ENCODE results near the gene RPL10A. TPM values are rescaled to one million over a fixed set of nuclear protein-coding genes. Genes with fewer than 3 reads are reported as not detected.

RPL10A gene
- total and polyA plus RNA-seq, 3 donors from 2014 or later, result 305 to 768 (median 538) TPM

- WGBS, 2 donors, result 54 to 61% methylated on average over 7 of the region's 7 CpGs
- H3K27me3 ChIP-seq, result no peaks in the 10 kb centered on the region
- TF ChIP-seq, protein P1, sequence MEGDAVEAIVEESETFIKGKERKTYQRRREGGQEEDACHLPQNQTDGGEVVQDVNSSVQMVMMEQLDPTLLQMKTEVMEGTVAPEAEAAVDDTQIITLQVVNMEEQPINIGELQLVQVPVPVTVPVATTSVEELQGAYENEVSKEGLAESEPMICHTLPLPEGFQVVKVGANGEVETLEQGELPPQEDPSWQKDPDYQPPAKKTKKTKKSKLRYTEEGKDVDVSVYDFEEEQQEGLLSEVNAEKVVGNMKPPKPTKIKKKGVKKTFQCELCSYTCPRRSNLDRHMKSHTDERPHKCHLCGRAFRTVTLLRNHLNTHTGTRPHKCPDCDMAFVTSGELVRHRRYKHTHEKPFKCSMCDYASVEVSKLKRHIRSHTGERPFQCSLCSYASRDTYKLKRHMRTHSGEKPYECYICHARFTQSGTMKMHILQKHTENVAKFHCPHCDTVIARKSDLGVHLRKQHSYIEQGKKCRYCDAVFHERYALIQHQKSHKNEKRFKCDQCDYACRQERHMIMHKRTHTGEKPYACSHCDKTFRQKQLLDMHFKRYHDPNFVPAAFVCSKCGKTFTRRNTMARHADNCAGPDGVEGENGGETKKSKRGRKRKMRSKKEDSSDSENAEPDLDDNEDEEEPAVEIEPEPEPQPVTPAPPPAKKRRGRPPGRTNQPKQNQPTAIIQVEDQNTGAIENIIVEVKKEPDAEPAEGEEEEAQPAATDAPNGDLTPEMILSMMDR (IDR thresholded peaks at IDR 0.05), result no peak
- no peak for TF ChIP-seq POLR2A (IDR thresholded peaks at IDR 0.05)
- no peak overlapping the region for H3K4me3 ChIP-seq
- peaks cover 62% of the 10 kb centered on the region for H3K4me1 ChIP-seq
- intact Hi-C loops (cut with DNase I; ENCODE audit: low total_unique reads), result no loop called here
- no peaks in the 10 kb centered on the region for H3K36me3 ChIP-seq (ENCODE audit: low read depth, missing control alignments)
- no peaks in the 10 kb centered on the region for H3K9me3 ChIP-seq
- H3K27ac ChIP-seq, result peak overlapping the region; percentile 24 to 93
- no peak for DNase-seq
Measured at GRCh38 chr6:35492258-35492973, 24.2 kb downstream of the RPL10A start.

GRCh38 chr6:35492974-35493284 lies 24.7 kb downstream of the RPL10A start:
- no peaks in the 10 kb centered on the region for H3K36me3 ChIP-seq (ENCODE audit: low read depth, missing control alignments)
- no peaks in the 10 kb centered on the region for H3K9me3 ChIP-seq
- H3K4me3 ChIP-seq, result no peak overlapping the region
- TF ChIP-seq, protein P1 (IDR thresholded peaks at IDR 0.05), result no peak
- no peak for TF ChIP-seq POLR2A (IDR thresholded peaks at IDR 0.05)
- no peaks in the 10 kb centered on the region for H3K27me3 ChIP-seq
- peak overlapping the region in 1 of 2 donors; percentile 93 for H3K27ac ChIP-seq
- no peak for DNase-seq
- H3K4me1 ChIP-seq, result peaks cover 64% of the 10 kb centered on the region
- 92 to 93% methylated on average over 7 of the region's 7 CpGs for WGBS, 2 donors
- intact Hi-C loops (cut with DNase I; ENCODE audit: low total_unique reads), result no loop called here

DNA sequence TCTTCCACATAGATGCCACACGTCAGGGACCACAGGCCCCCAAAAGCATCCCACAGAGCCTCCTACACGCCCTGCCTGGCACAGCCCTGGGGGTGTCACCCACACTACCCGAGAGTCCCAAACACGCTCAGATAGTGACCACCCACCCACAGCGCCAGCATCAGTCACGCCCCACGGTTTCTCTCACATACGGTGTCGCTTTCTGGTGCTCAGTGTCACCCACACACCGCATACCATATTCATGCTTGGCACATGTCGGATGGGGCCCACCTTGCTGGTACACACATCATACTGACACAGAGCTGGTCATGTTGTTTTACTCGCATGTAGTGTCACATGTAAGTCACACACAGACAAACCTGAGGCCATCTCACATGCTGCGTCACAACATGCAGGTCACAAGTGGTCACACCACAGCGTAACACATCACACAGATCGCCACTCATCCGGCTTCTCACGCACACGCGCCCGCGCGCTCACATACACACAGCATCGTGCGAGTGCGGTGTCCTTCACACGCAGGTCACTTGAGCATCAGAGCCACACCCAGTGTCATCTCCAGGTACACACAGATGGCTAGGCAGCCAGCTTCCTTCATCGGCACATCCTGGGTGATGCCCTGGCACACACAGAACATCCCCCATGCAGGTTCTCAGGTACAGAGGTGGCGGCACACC lies 25.2 kb downstream of the RPL10A start:
- Histone ChIP-seq H3K4me3 (no peak overlapping the region), H3K27ac (no peak overlapping the region), H3K9me3 (no peaks in the 10 kb centered on the region), H3K27me3 (no peaks in the 10 kb centered on the region), H3K36me3 (ENCODE audit: low read depth, missing control alignments) (no peaks in the 10 kb centered on the region), H3K4me1 (peaks cover 69% of the 10 kb centered on the region)
- no peak for DNase-seq
- intact Hi-C loops (cut with DNase I; ENCODE audit: low total_unique reads), result no loop called here
- no peak for TF ChIP-seq POLR2A (IDR thresholded peaks at IDR 0.05)
- TF ChIP-seq, protein P1 (IDR thresholded peaks at IDR 0.05), result no peak
- 83 to 86% methylated on average over 22 to 28 of the region's 28 CpGs for WGBS, 2 donors

DNA sequence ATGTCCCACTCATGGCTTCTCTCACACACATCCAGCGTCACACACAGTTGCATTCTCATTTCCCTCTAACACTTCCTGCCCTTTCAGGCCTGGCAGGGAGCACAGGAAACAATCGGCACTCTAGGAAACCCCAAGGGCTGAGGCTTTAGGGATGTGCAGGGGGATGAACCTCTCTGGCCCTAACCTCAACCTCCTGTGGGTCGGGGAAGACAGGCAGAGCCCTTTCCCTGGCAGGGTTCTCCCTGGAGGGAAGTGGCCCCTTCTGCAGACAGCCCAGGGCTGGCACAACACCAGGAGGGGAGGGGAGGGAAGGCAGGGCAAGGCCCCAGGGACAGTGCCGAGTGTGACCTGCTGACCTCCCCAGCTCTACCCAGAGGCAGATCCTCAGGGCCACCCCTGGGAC lies 26.0 kb downstream of the RPL10A start:
- TF ChIP-seq, protein P1 (IDR thresholded peaks at IDR 0.05), result no peak
- no peak for TF ChIP-seq POLR2A (IDR thresholded peaks at IDR 0.05)
- Histone ChIP-seq H3K27ac (peak overlapping the region in 1 of 2 donors; percentile 19), H3K4me1 (peaks cover 67% of the 10 kb centered on the region), H3K36me3 (ENCODE audit: low read depth, missing control alignments) (no peaks in the 10 kb centered on the region), H3K4me3 (no peak overlapping the region), H3K27me3 (no peaks in the 10 kb centered on the region), H3K9me3 (no peaks in the 10 kb centered on the region)
- WGBS, 2 donors, result 31 to 38% methylated on average over 4 of the region's 4 CpGs
- no peak for DNase-seq
- intact Hi-C loops (cut with DNase I; ENCODE audit: low total_unique reads), result no loop called here
